Neural crest cell (in vitro differentiated cells): ENCODE results near the gene C19orf12. TPM values are rescaled to one million over a fixed set of nuclear protein-coding genes. Genes with fewer than 3 reads are reported as not detected.

ENCODE experiments used
- DNase-seq: peaks from one replicate; pipeline ENCODE4 v3.0.0; 2021; ENCODE audit warnings: low read depth, mixed read lengths, low spot score
- H3K27ac Mint-ChIP-seq: one replicate; pipeline ENCODE4 v1.8.0; 2021; ENCODE audit warnings: mild to moderate bottlenecking, mixed read lengths; ENCODE audit not compliant: unreplicated experiment
- H3K27me3 Mint-ChIP-seq: 2 replicates; pipeline ENCODE4 v1.8.0; 2021; ENCODE audit warnings: low read depth, mild to moderate bottlenecking, mixed read lengths
- H3K36me3 Mint-ChIP-seq: 2 replicates; pipeline ENCODE4 v1.8.0; 2021; ENCODE audit warnings: low read depth, mild to moderate bottlenecking, mixed read lengths
- H3K4me1 Mint-ChIP-seq: 2 replicates; pipeline ENCODE4 v1.8.0; 2021; ENCODE audit warnings: mixed read lengths
- H3K4me3 Mint-ChIP-seq: one replicate; pipeline ENCODE4 v1.8.0; 2021; ENCODE audit warnings: mild to moderate bottlenecking, mixed read lengths
- H3K9me3 Mint-ChIP-seq: 2 replicates; pipeline ENCODE4 v1.8.0; 2021; ENCODE audit warnings: mixed read lengths
- total RNA-seq: library from RNA; stranded (reverse); gene quantifications from 2 replicates; pipeline ENCODE4 v1.2.1, GENCODE V29; 2021
- TF ChIP-seq, protein P1 (sequence below): fragments of 200-600 bp; sonication (generic); conservative IDR thresholded peaks from 2 replicates; pipeline ENCODE4 v1.5.0; 2021; ENCODE audit warnings: antibody characterized with exemption, mild to moderate bottlenecking

Gene C19orf12
- total RNA-seq, 1 donor from 2014 or later = 38.1 TPM

DNA sequence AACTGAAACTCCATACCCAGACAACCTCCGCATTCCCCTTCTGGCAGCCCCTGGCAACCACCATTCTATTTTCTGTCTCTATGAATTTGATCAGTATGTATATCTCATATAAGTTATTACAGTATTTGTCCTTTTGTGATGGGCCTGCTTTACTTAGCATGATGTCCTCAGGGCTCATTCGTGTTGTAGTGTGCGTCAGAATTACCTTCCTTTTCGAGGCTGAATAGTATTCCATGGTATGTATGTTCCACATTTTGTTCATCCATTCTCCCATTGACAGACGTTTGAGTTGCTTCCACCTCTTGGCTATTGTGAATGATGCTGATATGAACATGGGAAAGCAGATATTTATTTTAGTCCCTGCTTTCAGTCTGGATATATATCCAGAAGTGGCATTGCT lies 44.8 kb downstream of the C19orf12 start:
- Mint-ChIP-seq H3K36me3 (no peaks in the 10 kb centered on the region), H3K4me3 (no peak overlapping the region)

DNA sequence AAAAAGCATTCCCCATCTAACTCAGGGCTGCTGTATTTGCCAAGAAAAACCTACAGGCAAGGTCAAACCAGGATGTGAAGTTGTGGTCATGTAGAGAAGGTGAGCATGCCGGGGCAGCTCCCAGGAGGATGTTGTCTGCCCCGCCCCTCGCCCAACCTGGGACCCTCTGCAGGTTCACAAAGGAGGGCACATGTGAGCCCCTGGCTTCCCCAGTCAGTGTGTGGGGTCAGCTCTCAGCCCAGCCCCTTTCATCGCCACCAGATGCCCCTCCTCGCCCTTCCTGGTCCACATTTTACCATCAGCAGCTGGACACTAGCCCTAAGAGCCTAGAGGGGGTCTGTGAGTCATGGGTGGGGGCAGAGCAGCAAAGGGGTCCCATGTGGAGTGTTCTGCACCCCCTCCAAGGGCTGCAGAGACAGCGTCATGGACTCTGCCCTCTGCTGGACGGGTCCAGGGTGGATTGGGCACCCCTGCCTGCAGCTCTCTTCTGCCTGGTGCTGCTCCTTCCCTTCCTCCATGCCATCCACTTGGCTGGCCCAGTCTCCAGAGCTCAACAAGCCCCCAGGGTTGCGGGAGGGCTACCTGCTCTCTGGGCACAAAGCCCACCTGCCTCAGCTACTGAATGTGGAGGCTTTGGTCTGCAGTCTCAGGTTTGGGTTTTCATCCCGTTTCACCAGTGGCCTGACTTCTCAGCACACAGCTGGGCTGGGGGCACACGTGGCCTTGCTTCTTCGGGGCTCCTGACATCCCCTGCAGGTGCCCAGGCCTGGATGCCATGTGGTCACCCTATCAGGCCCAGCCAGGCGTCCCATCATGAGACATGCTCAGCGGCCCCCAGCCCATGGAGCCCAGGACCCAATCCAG lies 46.1 kb downstream of the C19orf12 start:
- Mint-ChIP-seq H3K36me3 (no peaks in the 10 kb centered on the region), H3K9me3 (no peaks in the 10 kb centered on the region), H3K4me3 (no peak overlapping the region), H3K27me3 (peaks cover 35% of the 10 kb centered on the region), H3K4me1 (peaks cover 10% of the 10 kb centered on the region), H3K27ac (no peak overlapping the region)
- DNase-seq = no peak
- TF ChIP-seq, protein P1, sequence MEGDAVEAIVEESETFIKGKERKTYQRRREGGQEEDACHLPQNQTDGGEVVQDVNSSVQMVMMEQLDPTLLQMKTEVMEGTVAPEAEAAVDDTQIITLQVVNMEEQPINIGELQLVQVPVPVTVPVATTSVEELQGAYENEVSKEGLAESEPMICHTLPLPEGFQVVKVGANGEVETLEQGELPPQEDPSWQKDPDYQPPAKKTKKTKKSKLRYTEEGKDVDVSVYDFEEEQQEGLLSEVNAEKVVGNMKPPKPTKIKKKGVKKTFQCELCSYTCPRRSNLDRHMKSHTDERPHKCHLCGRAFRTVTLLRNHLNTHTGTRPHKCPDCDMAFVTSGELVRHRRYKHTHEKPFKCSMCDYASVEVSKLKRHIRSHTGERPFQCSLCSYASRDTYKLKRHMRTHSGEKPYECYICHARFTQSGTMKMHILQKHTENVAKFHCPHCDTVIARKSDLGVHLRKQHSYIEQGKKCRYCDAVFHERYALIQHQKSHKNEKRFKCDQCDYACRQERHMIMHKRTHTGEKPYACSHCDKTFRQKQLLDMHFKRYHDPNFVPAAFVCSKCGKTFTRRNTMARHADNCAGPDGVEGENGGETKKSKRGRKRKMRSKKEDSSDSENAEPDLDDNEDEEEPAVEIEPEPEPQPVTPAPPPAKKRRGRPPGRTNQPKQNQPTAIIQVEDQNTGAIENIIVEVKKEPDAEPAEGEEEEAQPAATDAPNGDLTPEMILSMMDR = no peak

More for the DNA sequence above, 44.8 kb downstream of the C19orf12 start:
- TF ChIP-seq, protein P1 = no peak
- H3K4me1 Mint-ChIP-seq = peaks cover 11% of the 10 kb centered on the region
- H3K27ac Mint-ChIP-seq = no peak overlapping the region
- peaks cover 25% of the 10 kb centered on the region for H3K27me3 Mint-ChIP-seq
- no peaks in the 10 kb centered on the region for H3K9me3 Mint-ChIP-seq
- no peak for DNase-seq

DNA sequence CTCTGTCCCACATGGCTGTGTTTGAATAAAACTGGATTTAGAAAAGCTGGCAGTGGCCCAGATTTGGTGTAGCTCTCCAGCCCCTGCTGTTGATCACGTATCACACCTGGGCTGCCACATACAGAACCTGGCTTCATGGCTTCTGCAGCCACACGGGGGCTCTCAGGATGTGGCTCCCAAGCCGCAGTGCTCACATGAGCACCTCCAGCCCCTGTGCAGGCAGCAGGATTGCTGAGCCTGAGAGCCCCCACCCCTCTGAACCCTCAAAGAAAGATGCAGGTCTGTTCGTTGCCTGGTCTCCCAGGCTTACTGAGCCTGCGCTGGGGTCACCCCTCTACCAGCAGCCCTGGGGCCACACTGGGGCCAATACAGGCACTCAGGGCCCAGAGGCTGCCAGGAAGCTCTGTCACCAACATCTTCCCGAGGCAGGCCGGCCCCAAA lies 47.1 kb downstream of the C19orf12 start:
- no peaks in the 10 kb centered on the region for H3K36me3 Mint-ChIP-seq
- H3K27me3 Mint-ChIP-seq = peaks cover 41% of the 10 kb centered on the region
- no peak overlapping the region for H3K4me3 Mint-ChIP-seq
- no peaks in the 10 kb centered on the region for H3K9me3 Mint-ChIP-seq
- no peak for DNase-seq
- peaks cover 10% of the 10 kb centered on the region for H3K4me1 Mint-ChIP-seq
- H3K27ac Mint-ChIP-seq = no peak overlapping the region
- TF ChIP-seq, protein P1 = no peak

DNA sequence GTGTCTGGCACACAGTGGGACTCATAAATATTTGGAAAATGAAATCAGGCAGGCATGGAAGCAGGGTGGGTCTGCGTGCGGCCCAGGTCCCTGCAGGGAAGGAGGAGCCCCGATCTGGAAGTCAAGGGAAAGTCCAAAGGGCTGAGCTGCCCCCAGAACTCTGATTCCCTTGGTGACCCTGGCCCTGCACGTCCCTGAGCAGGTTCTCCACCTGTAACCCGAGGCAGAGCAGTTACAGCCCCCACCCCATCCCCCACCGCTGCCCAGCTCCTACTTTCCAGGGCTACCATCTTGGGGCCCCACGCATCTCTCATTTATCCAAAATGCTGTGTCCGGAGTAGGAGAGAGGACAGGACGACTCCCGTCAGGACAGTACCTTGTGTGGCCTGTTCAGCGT lies 47.7 kb downstream of the C19orf12 start:
- peaks cover 43% of the 10 kb centered on the region for H3K27me3 Mint-ChIP-seq
- TF ChIP-seq, protein P1 = no peak
- no peaks in the 10 kb centered on the region for H3K9me3 Mint-ChIP-seq
- no peak overlapping the region for H3K27ac Mint-ChIP-seq
- DNase-seq = no peak
- no peaks in the 10 kb centered on the region for H3K36me3 Mint-ChIP-seq
- H3K4me1 Mint-ChIP-seq = peaks cover 10% of the 10 kb centered on the region
- peak overlapping the region; percentile 80 for H3K4me3 Mint-ChIP-seq

DNA sequence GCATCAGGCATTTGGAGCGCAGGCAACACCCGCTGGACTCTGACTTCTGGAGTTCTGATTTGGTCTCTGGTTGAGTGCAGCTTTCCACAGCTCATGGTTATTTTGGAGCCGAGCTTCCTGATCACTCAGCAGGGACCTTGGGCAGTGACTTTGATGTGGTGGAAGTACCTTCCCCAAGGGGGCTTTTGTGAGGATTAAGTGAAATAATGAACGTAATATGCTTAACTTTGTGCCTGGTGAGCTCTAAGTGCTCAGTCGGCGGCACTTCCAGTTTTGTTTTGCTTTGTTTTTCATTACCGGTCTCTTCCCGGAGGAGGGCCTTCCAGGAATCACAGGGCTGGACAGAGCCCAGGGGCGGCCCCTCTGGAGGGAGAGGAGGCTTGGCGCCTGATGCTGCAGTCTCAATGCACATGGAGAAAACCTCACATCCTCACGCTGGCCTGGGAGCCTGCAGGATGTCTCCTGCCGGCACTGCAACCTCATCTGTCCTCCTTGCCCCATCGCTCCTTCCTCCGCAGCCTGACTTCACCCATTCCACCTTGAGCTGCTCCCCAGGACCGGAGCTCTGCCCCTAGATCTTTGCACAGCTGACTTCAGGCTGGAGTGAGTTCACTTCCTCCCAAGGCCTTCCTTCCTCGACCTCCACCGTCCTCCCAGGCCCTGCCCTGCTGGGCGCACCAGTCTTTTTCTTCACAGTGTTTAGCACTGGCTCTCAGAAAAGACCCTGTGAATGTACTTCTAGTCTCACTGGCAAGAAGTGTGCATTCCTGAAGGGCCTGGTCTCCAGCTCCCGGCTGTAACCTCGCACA lies 48.3 kb downstream of the C19orf12 start:
- no peak for DNase-seq
- TF ChIP-seq, protein P1 = no peak
- Mint-ChIP-seq H3K4me3 (peak overlapping the region; percentile 80), H3K27me3 (peaks cover 47% of the 10 kb centered on the region), H3K36me3 (no peaks in the 10 kb centered on the region), H3K27ac (no peak overlapping the region), H3K9me3 (no peaks in the 10 kb centered on the region), H3K4me1 (peaks cover 14% of the 10 kb centered on the region)
